H1 (cell line): ENCODE results near the gene CFAP53. TPM values are rescaled to one million over a fixed set of nuclear protein-coding genes. Genes with fewer than 3 reads are reported as not detected.

Experiments
- CTCF ChIA-PET: fragments of 300-600 bp; sonication (Branson Sonifier 250); formaldehyde crosslinking; loops from one replicate; lab custom pipeline; 2021; ENCODE audit not compliant: partially characterized antibody; lab: Charles Lee
- POLR2A ChIA-PET: fragments of 300-600 bp; sonication (Branson Sonifier 250); formaldehyde crosslinking; loops from one replicate; lab custom pipeline; 2021; ENCODE audit warnings: inconsistent platforms; ENCODE audit not compliant: partially characterized antibody; lab: Charles Lee
- DNase-seq, 2 experiments: peaks; one replicate each; pipeline versions ENCODE4 v3.0.0 to v3.0.0-alpha.2; 2010 to 2022; ENCODE audit warnings: low spot score in 2 of 2, low read depth in 1 of 2, mixed read lengths in 1 of 2
- FAIRE-seq: peaks from 2 replicates; lab custom pipeline; 2011; peaks lifted over from hg19 to GRCh38; lab: Jason Lieb, UNC
- H2AFZ ChIP-seq: 2 replicates; pipeline ENCODE4 v1.8.1; 2012; ENCODE audit warnings: low read length, inconsistent platforms
- H2AK5ac ChIP-seq: 2 replicates; pipeline ENCODE4 v1.6.1; 2013; ENCODE audit warnings: low read depth, low read length
- H2BK120ac ChIP-seq: replicated peaks from 2 replicates; pipeline ENCODE3; 2013; ENCODE audit warnings: low read depth, low read length, inconsistent platforms
- H2BK12ac ChIP-seq: 2 replicates; pipeline ENCODE4 v1.6.1; 2013; ENCODE audit warnings: low read depth, low read length
- H2BK15ac ChIP-seq: 2 replicates; pipeline ENCODE4 v1.6.1; 2013; ENCODE audit warnings: low read length
- H2BK20ac ChIP-seq: 2 replicates; pipeline ENCODE4 v1.6.1; 2013; ENCODE audit warnings: low read length
- H2BK5ac ChIP-seq: 2 replicates; pipeline ENCODE4 v1.6.1; 2013; ENCODE audit warnings: low read depth, low read length
- H3K14ac ChIP-seq: 2 replicates; pipeline ENCODE4 v1.6.1; 2013; ENCODE audit warnings: inconsistent platforms; ENCODE audit not compliant: insufficient read length
- H3K18ac ChIP-seq: 2 replicates; pipeline ENCODE4 v1.6.1; 2013; ENCODE audit warnings: low read length; ENCODE audit errors: extremely low read depth
- H3K23ac ChIP-seq: 2 replicates; pipeline ENCODE4 v1.6.1; 2013; ENCODE audit warnings: inconsistent platforms; ENCODE audit not compliant: insufficient read length
- H3K23me2 ChIP-seq: 2 replicates; pipeline ENCODE4 v1.6.1; 2013; ENCODE audit warnings: low read depth, low read length
- H3K27ac ChIP-seq: 2 replicates; pipeline ENCODE4 v1.6.1; 2011; ENCODE audit warnings: low read depth, low read length, inconsistent platforms
- H3K27me3 ChIP-seq, 4 experiments: replicated peaks in 1 of 4; 1 replicate in 1 of 4; 2 replicates in 3 of 4; pipeline versions ENCODE4 v1.6.1 to v1.8.1; 2011 to 2013; ENCODE audit warnings: low read length in 3 of 4, mild to moderate bottlenecking in 3 of 4, inconsistent platforms in 2 of 4, mixed read lengths in 2 of 4, moderate library complexity in 1 of 4; ENCODE audit not compliant: control insufficient read depth in 3 of 4, insufficient read depth in 3 of 4; ENCODE audit errors: extremely low read depth in 1 of 4
- H3K36me3 ChIP-seq, 4 experiments: 2 replicates each; pipeline versions ENCODE4 v1.6.1 to v1.8.1; 2011 to 2013; ENCODE audit warnings: mild to moderate bottlenecking in 4 of 4, low read length in 3 of 4, moderate library complexity in 2 of 4, control low read depth in 1 of 4, inconsistent platforms in 1 of 4; ENCODE audit not compliant: insufficient read depth in 4 of 4, control insufficient read depth in 2 of 4
- H3K4ac ChIP-seq: replicated peaks from 2 replicates; pipeline ENCODE3; 2013; ENCODE audit warnings: low read length, low read depth, mixed read lengths, inconsistent platforms; ENCODE audit not compliant: insufficient read length
- H3K4me1 ChIP-seq, 4 experiments: replicated peaks in 1 of 4; 1 replicate in 1 of 4; 2 replicates in 3 of 4; pipeline versions ENCODE4 v1.6.1 to v1.8.1; 2011 to 2013; ENCODE audit warnings: low read length in 3 of 4, inconsistent platforms in 2 of 4, mixed read lengths in 1 of 4; ENCODE audit not compliant: insufficient read depth in 4 of 4, control insufficient read depth in 3 of 4
- H3K4me2 ChIP-seq, 2 experiments: 2 replicates each; pipeline versions ENCODE4 v1.6.1 to v1.8.1; 2011 to 2013; ENCODE audit warnings: low read depth in 2 of 2, low read length in 2 of 2, control low read depth in 1 of 2, inconsistent platforms in 1 of 2, mild to moderate bottlenecking in 1 of 2; ENCODE audit not compliant: insufficient read depth in 1 of 2
- H3K4me3 ChIP-seq, 4 experiments: fragments of 200-600, 300-600 bp in 1 of 4; sonication (generic), shearing (Covaris generic), sonication (Bioruptor Twin) in 1 of 4; 2 replicates each; pipeline versions ENCODE4 v1.5.1 to v1.8.1; 2011 to 2016; ENCODE audit warnings: low read length in 4 of 4, low read depth in 3 of 4, control low read depth in 2 of 4, inconsistent platforms in 2 of 4, mild to moderate bottlenecking in 2 of 4, mixed read lengths in 1 of 4, moderate library complexity in 1 of 4; ENCODE audit not compliant: insufficient read depth in 2 of 4; ENCODE audit errors: extremely low read depth in 1 of 4
- H3K56ac ChIP-seq: replicated peaks from 2 replicates; pipeline ENCODE3; 2013; ENCODE audit warnings: low read depth, mild to moderate bottlenecking, mixed read lengths, low read length, inconsistent platforms; ENCODE audit not compliant: insufficient read length
- H3K79me1 ChIP-seq: 2 replicates; pipeline ENCODE4 v1.6.1; 2013; ENCODE audit warnings: low read depth, low read length, control low read depth
- H3K79me2 ChIP-seq, 2 experiments: 2 replicates each; pipeline versions ENCODE4 v1.6.1 to v1.8.1; 2012 to 2013; ENCODE audit warnings: low read length in 2 of 2, mild to moderate bottlenecking in 2 of 2, inconsistent platforms in 1 of 2; ENCODE audit not compliant: insufficient read depth in 2 of 2, control insufficient read depth in 1 of 2
- H3K9ac ChIP-seq, 4 experiments: replicated peaks in 1 of 4; 1 replicate in 1 of 4; 2 replicates in 3 of 4; pipeline versions ENCODE4 v1.6.1 to v1.8.1; 2011 to 2013; ENCODE audit warnings: low read depth in 3 of 4, low read length in 3 of 4, control low read depth in 2 of 4, mild to moderate bottlenecking in 2 of 4, moderate library complexity in 2 of 4, inconsistent platforms in 1 of 4; ENCODE audit errors: extremely low read depth in 1 of 4
- H3K9me3 ChIP-seq, 2 experiments: 2 replicates each; pipeline versions ENCODE4 v1.6.1 to v1.8.1; 2012 to 2013; ENCODE audit warnings: mild to moderate bottlenecking in 2 of 2, moderate library complexity in 2 of 2, control low read depth in 1 of 2, inconsistent platforms in 1 of 2, low read depth in 1 of 2, low read length in 1 of 2, mixed read lengths in 1 of 2; ENCODE audit not compliant: insufficient read depth in 2 of 2
- H4K20me1 ChIP-seq, 2 experiments: replicated peaks in 1 of 2; 2 replicates each; pipeline versions ENCODE3 to v1.8.1; 2011 to 2013; ENCODE audit warnings: inconsistent platforms in 2 of 2, low read length in 2 of 2, mild to moderate bottlenecking in 1 of 2; ENCODE audit not compliant: insufficient read depth in 2 of 2, control insufficient read depth in 1 of 2
- H4K5ac ChIP-seq: 2 replicates; pipeline ENCODE4 v1.6.1; 2013; ENCODE audit warnings: low read length, low read depth, mixed read lengths, inconsistent platforms; ENCODE audit not compliant: insufficient read length
- H4K8ac ChIP-seq: 2 replicates; pipeline ENCODE4 v1.8.0; 2013; ENCODE audit warnings: mild to moderate bottlenecking, moderate library complexity, low read length, inconsistent platforms; ENCODE audit not compliant: insufficient read depth; ENCODE audit errors: extremely low read depth
- H4K91ac ChIP-seq: replicated peaks from 2 replicates; pipeline ENCODE3; 2013; ENCODE audit warnings: low read length, mixed read lengths, inconsistent platforms; ENCODE audit not compliant: insufficient read length
- BACH1 ChIP-seq: IDR thresholded peaks from 2 replicates; pipeline ENCODE4 v1.6.1; 2012; ENCODE audit warnings: low read length, improper control_type of control experiment
- BCL11A ChIP-seq, 2 experiments: IDR thresholded peaks; one replicate each; pipeline ENCODE4 v1.6.1; 2011; ENCODE audit warnings: low read depth in 2 of 2, low read length in 2 of 2, mild to moderate bottlenecking in 2 of 2
- CBX5 ChIP-seq: fragments of 300-800, 300-1000 bp; sonication (generic); IDR thresholded peaks from 2 replicates; pipeline ENCODE4 v1.7.1; 2016; ENCODE audit warnings: antibody characterized with exemption, low read length, low read depth
- GABPA ChIP-seq: IDR thresholded peaks from 2 replicates; pipeline ENCODE4 v1.6.1; 2011; ENCODE audit warnings: mild to moderate bottlenecking, low read length, moderate library complexity, borderline replicate concordance; ENCODE audit not compliant: insufficient read depth
- JUND ChIP-seq: IDR thresholded peaks from 2 replicates; pipeline ENCODE4 v1.6.1; 2011; ENCODE audit warnings: mild to moderate bottlenecking, improper control_type of control experiment, low read length
- KDM5A ChIP-seq: fragments of 200-600 bp; IDR thresholded peaks from 2 replicates; pipeline ENCODE4 v1.7.1; 2012; ENCODE audit warnings: mild to moderate bottlenecking, low read length, inconsistent platforms, mixed read lengths
- MAX ChIP-seq: IDR thresholded peaks from 2 replicates; pipeline ENCODE4 v1.6.1; 2012; ENCODE audit warnings: inconsistent platforms
- NANOG ChIP-seq: IDR thresholded peaks from 2 replicates; pipeline ENCODE4 v1.6.1; 2011; ENCODE audit warnings: low read length, low read depth, mild to moderate bottlenecking, inconsistent platforms; ENCODE audit not compliant: insufficient read depth, poor library complexity, severe bottlenecking
- POLR2AphosphoS5 ChIP-seq: IDR thresholded peaks from 2 replicates; pipeline ENCODE4 v1.6.1; 2011; ENCODE audit warnings: low read depth, low read length
- SIN3A ChIP-seq, 2 experiments: IDR thresholded peaks in 1 of 2; conservative IDR thresholded peaks in 1 of 2; 2 replicates each; pipeline ENCODE4 v1.6.1; 2011 to 2012; ENCODE audit warnings: low read length in 2 of 2, improper control_type of control experiment in 1 of 2, low read depth in 1 of 2, mild to moderate bottlenecking in 1 of 2
- SUZ12 ChIP-seq: fragments of 200-600 bp; sonication (generic); IDR thresholded peaks from 2 replicates; pipeline ENCODE4 v1.6.1; 2012; ENCODE audit warnings: mild to moderate bottlenecking, inconsistent platforms, low read length, moderate library complexity, mixed read lengths
- WGBS, 2 experiments: shearing (Covaris generic) in 1 of 2; methylation state at CpG; one replicate each; pipeline versions ENCODE4 v1.1.6 to v1.1.7; 2013 to 2015; ENCODE audit warnings: low lambda C conversion rate in 2 of 2, mixed read lengths in 2 of 2, inconsistent platforms in 1 of 2, low coverage in 1 of 2, missing lambda C conversion rate in 1 of 2; ENCODE audit not compliant: insufficient replicate concordance in 2 of 2, insufficient coverage in 1 of 2, insufficient read length in 1 of 2; ENCODE audit errors: extremely low coverage in 1 of 2, missing lambda C conversion rate in 1 of 2; 5-methylcytosine and 5-hydroxymethylcytosine counted together
- polyA plus RNA-seq, 7 experiments: library from polyadenylated mRNA; depleted of rRNA in 3 of 7; stranded (reverse) in 5 of 7; unstranded in 2 of 7; fragments of >200 nt in 5 of 7; fragments of 200-250 nt in 2 of 7; gene quantifications; 1 replicate in 5 of 7; 2 replicates in 1 of 7; 4 replicates in 1 of 7; pipeline versions ENCODE4 v1.2.1 to v1.2.3, GENCODE V29; 2011 to 2013; ENCODE audit warnings: missing spikeins in 2 of 7, mixed read lengths in 2 of 7
- total RNA-seq: library from RNA; stranded (reverse); fragmentation: NEBNext Ultra II Directional; extraction: Animal tissue kit (Norgen Biotek cat#: 25700); gene quantifications from 2 replicates; pipeline ENCODE4 v1.2.1, GENCODE V29; 2021

The CFAP53 gene
- total and polyA plus RNA-seq, 2 of the 8 experiments (the other 6 are each of a cell fraction or from before 2014, with no cell fraction given) = 0.08 to 0.30 TPM

GRCh38 chr18:50307738-50308470, 41.6 kb upstream of the CFAP53 start:
- no peak overlapping the region; a peak in 1 of 7 replicates for H3K9ac ChIP-seq
- peaks cover 0 to 4% (median 0%) of the 10 kb centered on the region in 4 experiments; a peak in 2 of 7 replicates for H3K4me1 ChIP-seq
- H3K36me3 ChIP-seq = no peaks in the 10 kb centered on the region
- no peak overlapping the region for H2BK12ac ChIP-seq
- H3K79me2 ChIP-seq = no peaks in the 10 kb centered on the region
- no peak overlapping the region for H2BK15ac ChIP-seq
- no peak overlapping the region for H2AK5ac ChIP-seq
- WGBS, 2 experiments = 19% methylated on average over 26 of the region's 26 CpGs; no CpG with 5 or more reads in 1 of the 2 experiments
- H3K4me2 ChIP-seq = peak overlapping the region; percentile 65 to 88
- H3K56ac ChIP-seq = no peak overlapping the region
- H3K9me3 ChIP-seq = no peaks in the 10 kb centered on the region
- ChIA-PET POLR2A (interaction anchor here (1.5 kb wide), 1 partner anchor 26 kb away, joined by 4 read pairs; the partner anchor contains the start of gene MBD1), CTCF (interaction anchor here (0.7 to 1.6 kb wide), 3 partner anchors 32 to 125 kb away, joined by 3 to 10 read pairs (median 3); no protein-coding TSS in a partner anchor)
- H3K4me3 ChIP-seq = peak overlapping the region; percentile 48 to 73 (median 66)
- no peak overlapping the region for H3K27ac ChIP-seq
- H3K79me1 ChIP-seq = no peaks in the 10 kb centered on the region
- peaks cover 4% of the 10 kb centered on the region for H3K23me2 ChIP-seq
- FAIRE-seq = peak; percentile 90
- H3K23ac ChIP-seq = no peak overlapping the region
- H3K4ac ChIP-seq = no peak overlapping the region
- no peaks in the 10 kb centered on the region for H4K20me1 ChIP-seq
- no peak overlapping the region for H4K91ac ChIP-seq
- H2BK5ac ChIP-seq = no peak overlapping the region
- no peak overlapping the region for H4K8ac ChIP-seq
- no peak overlapping the region for H3K18ac ChIP-seq
- H4K5ac ChIP-seq = no peak overlapping the region
- H2BK120ac ChIP-seq = no peak overlapping the region
- H3K27me3 ChIP-seq = peaks cover 0 to 8% (median 6%) of the 10 kb centered on the region in 4 experiments; a peak in 5 of 7 replicates
- H2BK20ac ChIP-seq = no peak overlapping the region
- H3K14ac ChIP-seq = no peak overlapping the region
- peak; percentile 53 to 91 for DNase-seq
- H2AFZ ChIP-seq = peak overlapping the region; percentile 81
- TF ChIP-seq POLR2AphosphoS5 (no peak), SUZ12 (no peak), NANOG (no peak), SIN3A (conservative IDR thresholded peaks at IDR 0.05 in 1 of 2, IDR thresholded peaks at IDR 0.05 in 1 of 2; ENCODE audit: low read depth in 1 of 2, low read length in 2 of 2) (peak; percentile 83 to 91), CBX5 (no peak), MAX (peak; percentile 56), BACH1 (no peak), BCL11A (IDR thresholded peaks at IDR 0.05; ENCODE audit: low read depth in 2 of 2, low read length in 2 of 2) (no peak), GABPA (no peak), KDM5A (no peak), JUND (no peak)
